ENCODE measurements around the gene ADGB. TPM values are rescaled to one million over a fixed set of nuclear protein-coding genes. Genes with fewer than 3 reads are reported as not detected.
A peak's percentile ranks its signal among the peaks of the same experiment; 100 is the strongest.

ADGB gene
- total and polyA plus RNA-seq, 4 donors = 0.98 to 6.6 (median 1.4) TPM

GRCh38 chr6:146827216-146827928 is 228.6 kb downstream of the ADGB start:
- WGBS (ENCODE audit: insufficient coverage) = 67% methylated on average over 3 of the region's 4 CpGs
- Histone ChIP-seq H3K4me1 (ENCODE audit: control insufficient read depth, insufficient read depth, low read length) (no peaks in the 10 kb centered on the region), H3K36me3 (ENCODE audit: control insufficient read depth, insufficient read depth, low read length) (no peaks in the 10 kb centered on the region), H3K27me3 (ENCODE audit: control insufficient read depth, insufficient read depth, low read length) (no peaks in the 10 kb centered on the region), H3K4me3 (ENCODE audit: low read depth, low read length) (no peak overlapping the region), H3K9me3 (ENCODE audit: control insufficient read depth, insufficient read depth, low read length) (no peaks in the 10 kb centered on the region), H3K27ac (ENCODE audit: low read depth, low read length) (no peak overlapping the region)
- no peak for DNase-seq (ENCODE audit: low read depth in 4 of 6, low spot score in 6 of 6)

- no peaks in the 10 kb centered on the region for H3K4me1 ChIP-seq (ENCODE audit: control insufficient read depth, insufficient read depth, low read length)
- no peak for DNase-seq (ENCODE audit: low read depth in 4 of 6, low spot score in 6 of 6)
- WGBS (ENCODE audit: insufficient coverage) = 100% methylated on average over 1 of the region's 1 CpG
- no peaks in the 10 kb centered on the region for H3K27me3 ChIP-seq (ENCODE audit: control insufficient read depth, insufficient read depth, low read length)
- H3K9me3 ChIP-seq (ENCODE audit: control insufficient read depth, insufficient read depth, low read length) = no peaks in the 10 kb centered on the region
- no peaks in the 10 kb centered on the region for H3K36me3 ChIP-seq (ENCODE audit: control insufficient read depth, insufficient read depth, low read length)
- no peak overlapping the region for H3K4me3 ChIP-seq (ENCODE audit: low read depth, low read length)
- H3K27ac ChIP-seq (ENCODE audit: low read depth, low read length) = no peak overlapping the region
Observed at GRCh38 chr6:146829792-146830565, 231.2 kb downstream of the ADGB start.

DNA sequence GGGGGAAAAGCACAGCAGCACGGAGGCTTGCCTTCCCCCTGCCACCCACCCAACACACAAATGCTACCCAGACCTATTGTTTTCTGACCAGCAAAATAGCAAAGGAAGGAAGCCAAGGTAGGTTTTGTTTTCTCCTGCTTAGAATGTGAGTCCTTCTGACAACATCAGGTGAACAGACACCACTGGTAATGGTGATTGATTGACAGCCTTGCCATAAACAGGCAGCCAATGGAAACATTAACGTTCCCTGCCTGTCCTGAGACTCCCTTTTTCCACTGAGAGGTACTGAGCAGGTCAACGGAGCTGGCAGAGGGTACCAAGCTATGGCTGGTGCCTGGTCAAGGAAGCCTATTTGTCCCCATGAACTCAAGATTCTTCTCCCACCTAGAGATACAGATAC is 234.4 kb downstream of the ADGB start:
- no peaks in the 10 kb centered on the region for H3K36me3 ChIP-seq (ENCODE audit: control insufficient read depth, insufficient read depth, low read length)
- no peaks in the 10 kb centered on the region for H3K4me1 ChIP-seq (ENCODE audit: control insufficient read depth, insufficient read depth, low read length)
- no peak overlapping the region for H3K27ac ChIP-seq (ENCODE audit: low read depth, low read length)
- WGBS (ENCODE audit: insufficient coverage) = 40% methylated on average over 1 of the region's 3 CpGs
- H3K4me3 ChIP-seq (ENCODE audit: low read depth, low read length) = no peak overlapping the region
- H3K9me3 ChIP-seq (ENCODE audit: control insufficient read depth, insufficient read depth, low read length) = no peaks in the 10 kb centered on the region
- no peaks in the 10 kb centered on the region for H3K27me3 ChIP-seq (ENCODE audit: control insufficient read depth, insufficient read depth, low read length)
- DNase-seq (ENCODE audit: low read depth in 4 of 6, low spot score in 6 of 6) = no peak

DNA sequence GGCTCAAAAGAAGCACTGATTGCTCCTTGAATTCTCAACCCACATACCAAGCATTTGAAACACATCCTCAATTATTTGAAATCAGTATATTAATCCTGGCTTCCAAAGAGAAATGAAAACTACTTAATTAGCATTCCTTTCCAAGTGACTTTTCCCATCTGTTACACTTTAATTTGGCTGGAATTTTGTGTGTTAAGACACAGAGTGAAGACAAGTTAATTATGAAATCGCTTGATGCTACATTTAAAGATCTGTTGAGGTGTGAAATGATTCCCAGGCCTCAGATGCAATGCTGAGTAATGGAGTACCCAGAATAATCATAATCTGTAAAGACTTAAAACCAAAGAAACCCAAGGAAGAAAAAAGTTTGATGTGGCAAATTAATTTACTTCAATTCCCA is 241.4 kb downstream of the ADGB start:
- Histone ChIP-seq H3K4me1 (ENCODE audit: control insufficient read depth, insufficient read depth, low read length) (no peaks in the 10 kb centered on the region), H3K36me3 (ENCODE audit: control insufficient read depth, insufficient read depth, low read length) (no peaks in the 10 kb centered on the region), H3K4me3 (ENCODE audit: low read depth, low read length) (no peak overlapping the region), H3K27ac (ENCODE audit: low read depth, low read length) (no peak overlapping the region), H3K9me3 (ENCODE audit: control insufficient read depth, insufficient read depth, low read length) (no peaks in the 10 kb centered on the region), H3K27me3 (ENCODE audit: control insufficient read depth, insufficient read depth, low read length) (no peaks in the 10 kb centered on the region)
- peak in 2 of 6 donors; percentile 79 to 81 for DNase-seq (ENCODE audit: low read depth in 4 of 6, low spot score in 6 of 6)
- WGBS (ENCODE audit: insufficient coverage) = no CpG with 5 or more reads among the region's 1 CpG

GRCh38 chr6:146840641-146841040 is 241.9 kb downstream of the ADGB start:
- peak in 2 of 6 donors; percentile 20 to 53 for DNase-seq (ENCODE audit: low read depth in 4 of 6, low spot score in 6 of 6)
- H3K27me3 ChIP-seq (ENCODE audit: control insufficient read depth, insufficient read depth, low read length) = no peaks in the 10 kb centered on the region
- no peaks in the 10 kb centered on the region for H3K36me3 ChIP-seq (ENCODE audit: control insufficient read depth, insufficient read depth, low read length)
- H3K4me1 ChIP-seq (ENCODE audit: control insufficient read depth, insufficient read depth, low read length) = no peaks in the 10 kb centered on the region
- no peak overlapping the region for H3K27ac ChIP-seq (ENCODE audit: low read depth, low read length)
- H3K4me3 ChIP-seq (ENCODE audit: low read depth, low read length) = no peak overlapping the region
- no peaks in the 10 kb centered on the region for H3K9me3 ChIP-seq (ENCODE audit: control insufficient read depth, insufficient read depth, low read length)
- WGBS (ENCODE audit: insufficient coverage) = 11% methylated on average over 3 of the region's 3 CpGs

DNA sequence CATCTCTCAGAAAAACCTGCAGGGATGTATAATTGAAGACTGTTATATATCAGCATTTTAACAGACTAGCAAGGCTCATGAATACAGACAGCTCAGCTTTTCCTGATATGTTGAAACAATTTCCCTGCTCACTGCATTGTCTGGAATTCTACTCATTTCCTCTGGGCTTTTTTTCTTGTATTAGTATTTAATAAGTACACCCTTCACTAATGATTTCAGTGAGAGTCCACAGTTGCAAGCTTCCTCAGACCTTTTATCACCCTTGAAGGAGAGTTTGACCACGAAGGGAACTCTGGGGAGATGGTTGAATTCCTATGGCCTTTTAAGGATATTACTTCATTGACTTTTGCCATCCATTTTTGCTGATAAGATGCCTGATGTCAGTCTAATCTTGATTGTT is 248.7 kb downstream of the ADGB start:
- no peaks in the 10 kb centered on the region for H3K27me3 ChIP-seq (ENCODE audit: control insufficient read depth, insufficient read depth, low read length)
- no peaks in the 10 kb centered on the region for H3K9me3 ChIP-seq (ENCODE audit: control insufficient read depth, insufficient read depth, low read length)
- WGBS (ENCODE audit: insufficient coverage) = no CpG with 5 or more reads among the region's 1 CpG
- no peak overlapping the region for H3K4me3 ChIP-seq (ENCODE audit: low read depth, low read length)
- no peak for DNase-seq (ENCODE audit: low read depth in 4 of 6, low spot score in 6 of 6)
- H3K4me1 ChIP-seq (ENCODE audit: control insufficient read depth, insufficient read depth, low read length) = no peaks in the 10 kb centered on the region
- H3K36me3 ChIP-seq (ENCODE audit: control insufficient read depth, insufficient read depth, low read length) = no peaks in the 10 kb centered on the region
- H3K27ac ChIP-seq (ENCODE audit: low read depth, low read length) = no peak overlapping the region

GRCh38 chr6:146850238-146850896 is 251.6 kb downstream of the ADGB start:
- WGBS (ENCODE audit: insufficient coverage) = 90% methylated on average over 2 of the region's 6 CpGs
- Histone ChIP-seq H3K27ac (ENCODE audit: low read depth, low read length) (no peak overlapping the region), H3K36me3 (ENCODE audit: control insufficient read depth, insufficient read depth, low read length) (no peaks in the 10 kb centered on the region), H3K9me3 (ENCODE audit: control insufficient read depth, insufficient read depth, low read length) (no peaks in the 10 kb centered on the region), H3K4me3 (ENCODE audit: low read depth, low read length) (no peak overlapping the region), H3K4me1 (ENCODE audit: control insufficient read depth, insufficient read depth, low read length) (no peaks in the 10 kb centered on the region), H3K27me3 (ENCODE audit: control insufficient read depth, insufficient read depth, low read length) (no peaks in the 10 kb centered on the region)
- no peak for DNase-seq (ENCODE audit: low read depth in 4 of 6, low spot score in 6 of 6)

DNA sequence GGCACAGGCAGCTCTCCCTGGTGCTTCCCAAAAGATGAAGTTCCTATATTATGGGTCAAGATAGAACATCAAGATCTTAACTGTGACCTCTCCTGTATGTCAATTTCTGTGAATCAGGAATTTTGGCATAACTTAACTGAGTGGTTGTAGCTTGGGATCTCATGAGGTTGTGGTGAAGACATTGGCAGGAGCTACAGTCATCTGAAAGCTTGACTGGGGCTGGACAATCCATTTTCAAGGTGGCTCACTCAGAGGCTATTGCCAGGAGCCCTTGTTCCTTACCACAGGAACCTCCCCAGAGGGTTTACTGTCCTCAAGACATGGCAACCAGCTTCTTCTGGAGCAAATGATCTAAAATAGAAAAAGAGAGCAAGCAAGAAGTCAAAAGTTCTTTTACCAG is 252.2 kb downstream of the ADGB start:
- Histone ChIP-seq H3K4me3 (ENCODE audit: low read depth, low read length) (no peak overlapping the region), H3K27ac (ENCODE audit: low read depth, low read length) (no peak overlapping the region), H3K27me3 (ENCODE audit: control insufficient read depth, insufficient read depth, low read length) (no peaks in the 10 kb centered on the region), H3K4me1 (ENCODE audit: control insufficient read depth, insufficient read depth, low read length) (no peaks in the 10 kb centered on the region), H3K9me3 (ENCODE audit: control insufficient read depth, insufficient read depth, low read length) (no peaks in the 10 kb centered on the region), H3K36me3 (ENCODE audit: control insufficient read depth, insufficient read depth, low read length) (no peaks in the 10 kb centered on the region)
- DNase-seq (ENCODE audit: low read depth in 4 of 6, low spot score in 6 of 6) = no peak

- H3K4me1 ChIP-seq (ENCODE audit: control insufficient read depth, insufficient read depth, low read length) = no peaks in the 10 kb centered on the region
- no peaks in the 10 kb centered on the region for H3K27me3 ChIP-seq (ENCODE audit: control insufficient read depth, insufficient read depth, low read length)
- no peak overlapping the region for H3K27ac ChIP-seq (ENCODE audit: low read depth, low read length)
- no peak for DNase-seq (ENCODE audit: low read depth in 4 of 6, low spot score in 6 of 6)
- no peaks in the 10 kb centered on the region for H3K9me3 ChIP-seq (ENCODE audit: control insufficient read depth, insufficient read depth, low read length)
- WGBS (ENCODE audit: insufficient coverage) = no CpG with 5 or more reads among the region's 1 CpG
- no peak overlapping the region for H3K4me3 ChIP-seq (ENCODE audit: low read depth, low read length)
- no peaks in the 10 kb centered on the region for H3K36me3 ChIP-seq (ENCODE audit: control insufficient read depth, insufficient read depth, low read length)
Observed at GRCh38 chr6:146851837-146852236, 253.1 kb downstream of the ADGB start.

All from spinal cord (tissue), 10 donors.